ENCODE data around the gene ARHGAP30. TPM values are rescaled to one million over a fixed set of nuclear protein-coding genes. Genes with fewer than 3 reads are reported as not detected.

ARHGAP30 gene
- total RNA-seq, 1 donor from 2014 or later, result 63.7 TPM

DNA sequence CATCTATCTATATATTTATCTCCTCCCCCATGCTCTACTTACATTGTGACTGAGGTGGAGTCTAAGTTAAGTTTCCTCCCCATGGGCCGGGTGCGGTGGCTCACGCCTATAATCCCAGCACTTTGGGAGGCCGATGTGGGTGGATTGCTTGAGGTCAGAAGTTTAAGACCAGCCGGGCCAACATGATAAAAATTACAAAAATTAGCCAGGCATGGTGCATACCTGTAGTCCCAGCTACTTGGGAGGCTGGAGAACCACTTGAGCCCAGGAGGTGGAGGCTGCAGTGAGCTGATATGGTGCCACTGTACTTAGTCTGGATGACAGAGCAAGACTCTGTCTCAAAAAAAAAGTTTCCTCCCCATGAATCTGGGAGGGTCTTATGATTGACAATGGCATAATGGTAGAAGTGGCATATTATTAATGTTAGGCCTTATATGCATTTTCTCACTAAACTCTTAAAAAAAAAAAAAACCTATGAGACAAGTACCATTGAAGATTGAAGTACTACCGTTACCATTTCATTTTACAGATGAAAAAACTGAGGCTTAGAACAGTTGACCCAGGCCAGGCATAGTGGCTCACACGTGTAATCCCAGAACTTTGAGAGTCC lies 60.0 kb downstream of the ARHGAP30 start:
- intact Hi-C loops (cut with DNase I), result no loop called here
- Histone ChIP-seq H3K9me3 (no peaks in the 10 kb centered on the region), H3K27me3 (ENCODE audit: low read depth) (no peaks in the 10 kb centered on the region), H3K36me3 (no peaks in the 10 kb centered on the region), H3K4me1 (peaks cover 76% of the 10 kb centered on the region), H3K27ac (peak overlapping the region; percentile 53), H3K4me3 (no peak overlapping the region)
- ATAC-seq, result no peak
- no peak for DNase-seq
- TF ChIP-seq, protein P1, sequence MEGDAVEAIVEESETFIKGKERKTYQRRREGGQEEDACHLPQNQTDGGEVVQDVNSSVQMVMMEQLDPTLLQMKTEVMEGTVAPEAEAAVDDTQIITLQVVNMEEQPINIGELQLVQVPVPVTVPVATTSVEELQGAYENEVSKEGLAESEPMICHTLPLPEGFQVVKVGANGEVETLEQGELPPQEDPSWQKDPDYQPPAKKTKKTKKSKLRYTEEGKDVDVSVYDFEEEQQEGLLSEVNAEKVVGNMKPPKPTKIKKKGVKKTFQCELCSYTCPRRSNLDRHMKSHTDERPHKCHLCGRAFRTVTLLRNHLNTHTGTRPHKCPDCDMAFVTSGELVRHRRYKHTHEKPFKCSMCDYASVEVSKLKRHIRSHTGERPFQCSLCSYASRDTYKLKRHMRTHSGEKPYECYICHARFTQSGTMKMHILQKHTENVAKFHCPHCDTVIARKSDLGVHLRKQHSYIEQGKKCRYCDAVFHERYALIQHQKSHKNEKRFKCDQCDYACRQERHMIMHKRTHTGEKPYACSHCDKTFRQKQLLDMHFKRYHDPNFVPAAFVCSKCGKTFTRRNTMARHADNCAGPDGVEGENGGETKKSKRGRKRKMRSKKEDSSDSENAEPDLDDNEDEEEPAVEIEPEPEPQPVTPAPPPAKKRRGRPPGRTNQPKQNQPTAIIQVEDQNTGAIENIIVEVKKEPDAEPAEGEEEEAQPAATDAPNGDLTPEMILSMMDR (IDR thresholded peaks at IDR 0.05), result no peak

DNA sequence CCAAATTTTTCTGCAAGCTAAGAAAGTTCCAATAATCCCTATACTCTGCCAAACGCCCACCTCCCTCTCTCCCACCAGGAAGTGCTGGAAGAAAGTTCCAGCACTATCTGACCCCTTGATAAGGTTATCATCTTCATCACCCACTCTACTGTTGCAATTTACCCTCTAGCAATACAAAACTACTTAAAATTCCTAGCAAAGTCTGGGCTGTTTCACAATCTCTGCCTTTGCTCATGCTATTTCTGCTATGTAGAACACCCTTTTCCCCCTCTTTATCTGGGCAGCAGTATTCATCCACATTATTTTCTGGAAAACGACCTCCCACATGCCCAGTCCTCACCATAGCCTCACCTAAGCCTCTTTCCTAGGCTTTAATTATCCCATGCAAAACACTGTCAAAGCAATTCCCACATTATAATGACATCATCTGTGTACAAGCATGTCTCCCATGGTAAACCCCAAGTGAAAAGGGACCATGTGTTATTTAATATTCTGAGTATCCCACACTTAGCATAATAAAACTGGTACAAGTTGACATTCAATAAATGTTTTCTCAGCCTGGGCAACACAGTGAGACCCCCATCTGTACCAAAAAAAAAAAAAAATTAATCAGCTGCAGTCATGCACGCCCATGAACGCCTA lies 60.7 kb downstream of the ARHGAP30 start:
- Histone ChIP-seq H3K36me3 (no peaks in the 10 kb centered on the region), H3K4me3 (no peak overlapping the region), H3K27ac (peak overlapping the region; percentile 53), H3K4me1 (peaks cover 73% of the 10 kb centered on the region), H3K27me3 (ENCODE audit: low read depth) (no peaks in the 10 kb centered on the region), H3K9me3 (no peaks in the 10 kb centered on the region)
- DNase-seq (no peak), ATAC-seq (peak; percentile 2 to 39)
- TF ChIP-seq, protein P1 (IDR thresholded peaks at IDR 0.05), result no peak
- intact Hi-C loops (cut with DNase I), result no loop called here

DNA sequence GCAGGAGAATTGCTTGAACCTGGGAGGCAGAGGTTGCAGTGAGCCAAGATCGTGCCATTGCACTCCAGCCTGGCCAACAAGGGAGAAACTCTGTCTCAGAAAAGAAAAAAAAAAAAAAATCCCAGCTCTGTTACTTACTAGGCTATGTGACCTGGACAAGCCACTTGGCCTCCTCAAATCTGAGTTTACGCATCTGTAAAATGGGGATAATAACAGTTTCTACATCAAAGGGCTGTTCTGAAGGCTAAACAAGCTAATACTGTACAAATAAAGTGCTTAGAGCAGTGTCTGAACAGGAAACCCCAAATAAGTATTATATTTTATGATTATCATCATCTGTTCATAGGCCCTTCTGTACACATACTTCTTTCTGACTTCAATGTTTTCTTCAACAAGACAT lies 62.3 kb downstream of the ARHGAP30 start:
- H3K27me3 ChIP-seq (ENCODE audit: low read depth), result no peaks in the 10 kb centered on the region
- H3K27ac ChIP-seq, result no peak overlapping the region
- no peaks in the 10 kb centered on the region for H3K36me3 ChIP-seq
- no peaks in the 10 kb centered on the region for H3K9me3 ChIP-seq
- H3K4me1 ChIP-seq, result peaks cover 62% of the 10 kb centered on the region
- DNase-seq (no peak), ATAC-seq (no peak)
- TF ChIP-seq, protein P1 (IDR thresholded peaks at IDR 0.05), result no peak
- intact Hi-C loops (cut with DNase I), result no loop called here
- no peak overlapping the region for H3K4me3 ChIP-seq

DNA sequence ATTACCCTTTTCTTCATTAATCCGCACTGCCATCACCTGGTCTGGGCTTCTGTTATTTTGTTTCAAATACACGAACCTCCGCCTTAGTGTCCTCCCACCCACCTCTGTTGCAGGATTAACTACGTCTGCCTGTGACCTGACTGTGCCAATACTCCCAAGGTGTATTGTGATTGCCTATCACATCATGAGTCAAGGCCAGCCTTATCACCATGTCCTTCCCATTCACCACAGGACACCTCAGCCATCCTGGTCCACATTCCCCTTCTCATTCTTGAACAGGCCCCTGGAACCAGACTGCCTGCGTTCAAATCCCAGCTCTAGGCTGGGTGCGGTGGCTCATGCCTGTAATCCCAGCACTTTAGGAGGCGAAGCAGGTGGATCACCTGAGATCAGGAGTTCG lies 63.1 kb downstream of the ARHGAP30 start:
- no peak for ATAC-seq

DNA sequence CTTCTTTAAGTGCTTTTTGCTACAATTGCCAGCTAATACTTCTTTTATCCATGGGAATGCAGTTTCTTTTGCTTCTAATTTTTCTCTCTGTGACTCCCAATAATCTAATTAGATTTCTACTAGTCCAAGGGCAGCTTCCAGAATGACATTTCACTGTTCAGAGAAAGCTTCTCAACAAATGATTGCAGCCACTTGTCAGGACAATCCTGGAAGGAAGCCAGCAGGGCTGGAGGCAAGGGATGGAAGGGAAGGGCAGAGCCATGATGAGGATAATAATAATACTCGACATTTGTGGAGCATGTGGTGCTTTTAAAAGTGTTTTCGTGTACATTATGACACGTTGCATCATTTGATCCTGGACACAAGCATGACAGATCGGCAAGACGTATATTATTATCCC lies 68.2 kb downstream of the ARHGAP30 start:
- intact Hi-C loops (cut with DNase I), result no loop called here
- no peak overlapping the region for H3K27ac ChIP-seq

More for the DNA sequence above, 63.1 kb downstream of the ARHGAP30 start:
- TF ChIP-seq, protein P1 (IDR thresholded peaks at IDR 0.05), result no peak
- intact Hi-C loops (cut with DNase I), result no loop called here
- Histone ChIP-seq H3K27me3 (ENCODE audit: low read depth) (no peaks in the 10 kb centered on the region), H3K36me3 (no peaks in the 10 kb centered on the region), H3K9me3 (no peaks in the 10 kb centered on the region), H3K4me3 (no peak overlapping the region), H3K27ac (no peak overlapping the region), H3K4me1 (peaks cover 63% of the 10 kb centered on the region)
- DNase-seq, result no peak

More for the DNA sequence above, 68.2 kb downstream of the ARHGAP30 start:
- Histone ChIP-seq H3K4me3 (no peak overlapping the region), H3K9me3 (no peaks in the 10 kb centered on the region), H3K27me3 (ENCODE audit: low read depth) (no peaks in the 10 kb centered on the region), H3K36me3 (peaks cover 47% of the 10 kb centered on the region), H3K4me1 (peaks cover 55% of the 10 kb centered on the region)
- TF ChIP-seq, protein P1 (IDR thresholded peaks at IDR 0.05), result no peak
- ATAC-seq (no peak), DNase-seq (no peak)

All from lower lobe of right lung (tissue), 2 donors.